RCC 7860 (cell line): ENCODE data around the gene SKIC8.
A peak's percentile ranks its signal among the peaks of the same experiment; 100 is the strongest.

ENCODE experiments used
- DNase-seq: peaks from one replicate; pipeline ENCODE4 v3.0.0-alpha.2; 2015; ENCODE audit warnings: low spot score
- FAIRE-seq: peaks from 2 replicates; lab custom pipeline; 2012; peaks lifted over from hg19 to GRCh38; lab: Jason Lieb, UNC

The SKIC8 gene

DNA sequence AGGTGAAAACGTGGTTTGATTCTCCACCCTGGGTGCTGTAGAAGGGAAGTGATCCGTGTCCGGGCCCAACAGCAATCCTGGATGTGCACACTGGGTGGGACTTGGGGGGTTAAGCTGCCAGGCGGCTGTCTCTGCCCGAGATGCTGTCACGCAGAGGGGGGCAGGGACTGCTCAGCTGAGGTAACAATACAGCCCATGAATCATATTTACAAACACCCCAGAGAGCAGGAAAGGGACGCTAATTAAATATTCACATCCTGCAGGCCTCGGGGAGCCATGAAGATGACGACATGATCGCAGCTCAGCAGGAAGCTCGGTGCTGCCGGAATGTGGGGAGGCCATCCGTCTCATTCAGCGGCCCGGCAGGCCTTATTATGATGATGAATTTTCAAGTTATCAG, 22.8 kb upstream of the SKIC8 start:
- DNase-seq, result no peak
- FAIRE-seq, result no peak

DNA sequence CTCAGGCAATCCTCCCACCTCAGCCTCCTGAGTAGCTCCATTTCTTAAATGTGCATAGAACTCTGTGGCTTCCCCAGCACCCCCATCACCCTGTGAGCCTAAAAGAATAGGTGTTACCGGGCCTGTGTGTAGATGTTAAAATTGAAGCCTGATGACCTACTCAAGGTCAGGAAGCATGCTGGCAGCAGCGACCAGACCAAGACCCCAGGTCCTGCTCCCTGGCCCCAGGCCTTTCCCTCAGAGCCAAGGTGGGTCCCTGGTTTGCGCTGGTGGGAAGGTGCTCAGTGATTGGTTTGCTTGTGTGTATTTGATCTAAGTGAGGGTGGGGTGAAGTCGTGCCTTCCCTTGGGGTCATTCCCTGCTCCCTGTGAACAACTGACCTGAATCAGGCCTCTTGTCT, 22.4 kb upstream of the SKIC8 start:
- FAIRE-seq (no peak), DNase-seq (no peak)

DNA sequence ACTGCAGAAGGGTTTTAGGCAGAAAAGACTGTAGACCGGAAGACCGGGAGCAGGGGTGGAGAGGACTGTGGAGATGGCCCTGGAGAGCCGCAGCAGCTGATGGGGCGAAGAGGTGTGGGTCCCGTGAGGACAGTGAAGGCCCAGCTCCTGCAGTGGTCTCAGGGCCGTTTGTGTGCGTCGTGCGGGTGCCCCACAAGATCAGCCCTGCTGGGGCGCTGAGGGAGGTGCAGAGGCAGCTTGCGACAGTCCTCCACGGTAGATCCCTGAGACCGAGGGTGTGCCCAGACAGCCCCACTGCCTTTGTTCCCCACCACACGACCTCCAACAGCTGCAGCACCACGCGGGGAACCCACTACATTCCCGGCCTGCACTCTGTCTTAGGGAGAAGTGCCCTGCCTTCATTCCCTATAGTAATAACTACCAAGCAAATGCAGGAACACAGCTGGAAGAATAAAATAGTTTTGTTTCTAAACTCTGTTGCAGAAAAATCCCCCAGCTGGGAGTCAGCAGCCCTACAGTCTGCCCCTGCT, 21.7 kb upstream of the SKIC8 start:
- FAIRE-seq (no peak), DNase-seq (no peak)

DNA sequence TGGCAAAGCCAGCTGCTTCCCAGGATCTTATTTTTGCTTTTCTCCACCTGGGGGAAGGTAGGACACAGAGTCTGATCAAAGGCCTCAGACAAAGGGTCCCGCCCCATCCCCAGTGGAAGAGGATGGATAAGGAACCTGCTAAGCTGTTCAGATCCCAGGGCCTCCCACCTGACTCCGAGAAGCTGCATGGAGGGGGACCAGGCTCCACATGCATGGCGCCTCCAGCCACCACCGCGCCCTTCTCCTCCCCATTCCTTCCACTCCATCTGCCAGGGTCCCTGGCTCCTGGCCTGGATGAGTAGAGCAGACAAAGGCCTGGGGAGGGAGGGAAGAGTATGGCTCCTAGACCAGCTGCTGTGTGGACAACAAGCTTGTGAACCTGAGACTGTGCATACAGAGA, 20.8 kb upstream of the SKIC8 start:
- DNase-seq, result no peak

DNA sequence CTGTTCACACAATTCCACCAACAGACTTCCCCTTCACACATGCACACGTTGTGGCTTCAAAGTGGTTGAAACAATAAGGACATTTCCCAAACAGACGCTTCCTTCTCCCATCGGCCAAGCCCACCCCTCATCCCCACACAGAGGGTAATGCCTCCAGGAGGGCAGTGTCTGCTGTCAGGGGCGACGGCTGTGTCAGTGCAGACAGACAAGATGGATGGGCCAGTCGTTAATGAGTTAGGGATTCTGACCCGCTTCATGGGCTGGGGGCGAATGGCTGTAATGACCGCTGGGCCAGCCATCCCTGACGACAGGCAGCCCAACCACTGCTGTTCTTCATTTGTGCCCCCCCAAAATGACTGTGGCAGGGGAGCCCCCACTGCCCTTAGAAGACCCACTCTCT, 20.2 kb upstream of the SKIC8 start:
- no peak for DNase-seq
- no peak for FAIRE-seq

More for the DNA sequence above, 20.8 kb upstream of the SKIC8 start:
- no peak for FAIRE-seq

DNA sequence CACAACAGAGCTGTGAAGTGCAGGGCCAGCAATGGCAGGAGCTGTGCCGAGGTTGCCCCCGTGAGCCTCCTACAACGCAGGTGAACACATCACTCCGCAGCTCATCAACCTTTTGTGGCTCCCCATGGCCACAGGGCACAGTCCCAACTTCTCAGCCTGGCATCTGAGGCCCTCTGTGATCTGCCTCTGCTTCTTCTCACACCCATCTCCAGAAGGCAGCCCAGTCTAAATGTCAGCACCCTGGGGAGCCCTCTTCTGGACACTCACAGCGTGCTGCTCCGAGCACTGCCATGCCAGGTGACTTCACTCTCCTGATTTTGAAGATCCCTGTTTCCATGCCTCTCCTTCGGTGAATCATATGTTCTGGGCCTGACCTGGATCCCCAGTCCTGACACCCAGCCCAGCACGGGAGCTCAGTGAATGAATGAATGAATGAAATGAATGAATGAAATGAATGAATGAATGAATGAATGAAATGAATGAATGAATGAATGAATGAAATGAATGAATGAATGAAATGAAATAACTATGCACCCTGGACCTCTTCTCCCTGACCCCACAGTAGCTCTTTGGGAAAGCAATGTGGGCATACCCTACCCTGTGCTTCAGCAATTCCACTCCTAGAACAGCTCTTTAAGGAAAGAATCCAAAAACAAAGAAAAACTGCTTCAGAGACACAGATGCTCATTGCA, 17.9 kb upstream of the SKIC8 start:
- DNase-seq (no peak), FAIRE-seq (no peak)

DNA sequence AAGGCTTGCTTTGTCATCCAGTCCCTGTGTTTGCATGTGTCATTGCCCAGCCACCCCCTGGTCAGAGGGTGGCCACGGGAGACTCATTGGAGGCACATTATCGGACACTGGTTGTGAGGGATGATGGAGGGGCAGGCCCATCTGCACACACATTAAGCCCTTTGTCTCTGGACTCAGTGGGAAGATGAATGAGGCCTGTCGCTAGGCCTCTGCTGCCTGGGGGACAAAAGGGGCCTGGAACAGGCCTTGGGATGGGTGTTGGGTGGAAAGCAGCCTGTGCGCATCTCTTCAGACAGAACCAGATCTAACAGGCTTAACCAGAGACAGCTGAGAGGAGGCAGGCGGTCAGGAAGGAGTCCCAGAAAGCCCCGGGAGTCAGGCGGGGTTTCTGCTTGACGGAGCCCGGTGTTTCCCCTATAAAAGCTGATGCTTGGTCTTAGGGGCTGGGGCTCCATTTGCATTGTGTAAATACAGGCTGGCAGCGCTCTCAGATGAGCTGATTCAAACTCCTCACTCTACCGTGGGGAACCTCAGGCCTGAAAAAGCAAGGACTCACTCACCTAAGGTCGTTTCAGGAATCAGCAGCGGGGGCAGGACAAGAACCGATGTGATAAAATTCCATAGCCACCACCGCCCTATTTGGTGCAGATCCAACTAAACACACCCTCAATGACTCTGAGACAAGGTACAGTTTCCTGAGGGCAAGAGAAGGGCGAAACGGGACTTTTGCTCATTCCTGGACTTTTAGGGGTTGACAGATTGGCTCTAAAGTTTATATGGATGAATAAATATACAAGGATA, 17.1 kb upstream of the SKIC8 start:
- FAIRE-seq (no peak), DNase-seq (no peak)

DNA sequence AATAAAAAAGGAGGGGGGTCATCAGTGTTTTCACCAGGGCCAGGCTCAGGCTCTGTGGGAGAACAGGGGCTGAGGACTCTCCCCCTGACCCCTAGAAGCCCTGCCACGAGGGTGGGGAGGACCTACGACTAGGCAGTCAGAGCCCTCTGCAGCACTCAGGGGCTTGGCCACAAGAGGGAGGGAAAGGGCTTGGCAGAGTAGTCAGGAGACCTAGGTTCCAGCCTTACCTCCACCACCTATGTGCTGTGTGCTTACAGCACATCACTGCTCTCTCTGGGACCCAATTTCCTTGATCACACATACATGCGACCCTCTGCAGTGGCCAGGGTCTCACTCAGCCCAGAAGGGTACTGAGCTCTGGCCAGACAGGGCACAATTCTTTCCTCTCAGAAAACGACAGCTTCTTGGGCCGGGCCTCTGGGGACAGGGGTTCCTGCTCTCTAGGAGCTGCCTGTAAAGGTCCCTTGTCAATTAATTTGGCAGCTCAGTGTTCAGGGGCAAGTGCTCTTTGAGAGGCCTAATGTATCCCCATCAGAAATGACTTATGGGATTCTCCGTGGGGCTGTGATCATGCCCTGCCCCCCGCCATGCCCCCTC, 16.4 kb upstream of the SKIC8 start:
- no peak for DNase-seq

DNA sequence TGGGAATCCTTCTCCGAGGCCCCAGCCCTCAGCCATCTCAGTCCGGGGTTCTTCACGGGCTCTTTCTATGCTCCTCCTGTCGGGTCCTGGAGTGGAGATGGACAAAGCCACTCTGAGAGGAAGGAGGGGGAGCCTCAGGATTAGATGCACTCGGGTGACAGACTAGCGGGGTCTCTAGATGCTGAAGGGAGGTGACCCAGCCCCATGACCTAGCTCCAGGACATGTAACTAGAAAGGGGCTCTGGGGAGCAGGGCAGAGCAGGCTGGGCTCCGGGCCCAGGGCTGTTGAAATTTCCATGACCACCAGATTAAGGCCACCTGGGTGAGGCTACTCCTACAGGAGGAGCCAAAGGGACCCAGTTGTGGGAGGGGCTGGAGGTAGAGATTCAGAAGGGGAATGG, 14.8 kb upstream of the SKIC8 start:
- DNase-seq (no peak), FAIRE-seq (no peak)

More for the DNA sequence above, 16.4 kb upstream of the SKIC8 start:
- FAIRE-seq, result no peak

DNA sequence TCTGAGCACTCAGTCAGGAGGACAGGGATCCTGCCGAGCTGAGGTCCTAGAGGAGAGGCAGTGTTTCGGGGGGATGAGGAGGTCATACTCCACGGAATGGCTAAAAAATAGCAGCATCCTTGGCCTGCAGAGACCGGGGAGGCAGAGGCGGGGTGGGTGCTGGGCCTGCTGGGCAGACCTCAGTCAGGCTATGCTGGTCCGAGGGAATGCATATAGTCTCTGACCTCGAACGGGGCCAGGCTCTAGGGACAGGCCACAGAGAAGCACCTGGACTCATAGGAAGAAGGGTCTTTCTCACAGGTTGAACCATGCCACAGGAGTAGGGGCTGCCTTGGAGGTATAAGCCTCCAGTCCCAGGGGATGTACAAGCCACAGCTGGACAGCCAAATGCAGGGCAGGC, 14.0 kb upstream of the SKIC8 start:
- no peak for FAIRE-seq
- DNase-seq, result no peak

DNA sequence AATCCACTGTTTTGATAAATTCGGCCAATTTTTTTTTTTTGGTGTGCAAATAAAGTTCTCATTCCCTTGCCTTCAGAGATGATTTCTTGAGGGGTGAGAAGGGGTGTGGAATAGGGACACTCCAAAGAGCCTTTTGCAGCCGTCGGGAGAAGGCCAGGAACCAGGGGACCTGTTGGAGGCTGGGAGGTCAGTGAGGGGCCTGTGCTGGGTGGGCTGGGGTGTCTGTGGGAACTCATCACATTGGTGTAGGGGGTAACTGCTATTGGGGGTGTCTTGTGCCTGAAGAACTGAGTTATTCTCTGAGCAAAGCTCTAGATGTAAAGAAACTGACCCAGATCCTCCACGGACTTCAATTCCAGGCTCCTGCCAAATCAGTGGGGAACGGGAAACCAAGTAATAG, 13.5 kb upstream of the SKIC8 start:
- no peak for DNase-seq
- no peak for FAIRE-seq

DNA sequence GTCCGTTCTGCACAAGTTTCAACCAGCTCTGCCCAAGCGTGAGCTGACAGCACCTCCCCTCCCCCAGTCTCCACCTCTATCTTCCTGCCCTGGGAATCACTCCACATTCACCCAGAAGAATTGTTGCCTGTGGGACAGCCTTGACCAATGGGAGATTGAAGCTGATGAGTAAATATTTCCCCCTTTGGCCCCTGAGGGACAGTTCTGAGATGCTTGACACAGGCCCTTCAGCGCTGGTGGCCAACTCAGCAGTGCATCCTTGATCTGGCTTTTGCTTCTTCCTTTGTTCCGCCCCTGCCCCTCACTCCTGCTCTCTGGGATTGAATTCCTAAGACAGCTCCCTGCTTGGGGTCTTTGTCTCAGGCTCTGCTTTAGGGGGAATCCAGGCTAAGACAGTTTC, 13.1 kb upstream of the SKIC8 start:
- FAIRE-seq (no peak), DNase-seq (no peak)

DNA sequence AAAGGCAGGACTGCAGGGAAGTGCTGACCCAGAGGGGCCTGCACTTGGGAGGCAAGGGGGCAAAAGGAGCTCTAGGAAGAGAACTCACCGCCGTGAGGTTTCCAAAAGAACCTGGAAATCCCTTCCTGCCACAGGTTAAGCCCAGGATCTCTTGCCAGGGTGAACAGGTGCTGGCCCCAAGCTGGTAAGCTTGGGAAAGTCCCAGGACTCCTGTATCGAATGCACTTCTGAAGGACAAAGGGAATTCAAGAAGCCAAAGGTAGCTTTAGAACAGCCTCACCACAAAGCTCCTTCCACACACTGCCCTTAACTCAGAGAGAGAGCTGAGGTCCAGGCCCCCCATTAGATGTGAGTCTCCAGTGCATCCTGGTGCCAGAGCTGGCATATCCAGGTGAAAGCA, 11.9 kb upstream of the SKIC8 start:
- FAIRE-seq (no peak), DNase-seq (no peak)

DNA sequence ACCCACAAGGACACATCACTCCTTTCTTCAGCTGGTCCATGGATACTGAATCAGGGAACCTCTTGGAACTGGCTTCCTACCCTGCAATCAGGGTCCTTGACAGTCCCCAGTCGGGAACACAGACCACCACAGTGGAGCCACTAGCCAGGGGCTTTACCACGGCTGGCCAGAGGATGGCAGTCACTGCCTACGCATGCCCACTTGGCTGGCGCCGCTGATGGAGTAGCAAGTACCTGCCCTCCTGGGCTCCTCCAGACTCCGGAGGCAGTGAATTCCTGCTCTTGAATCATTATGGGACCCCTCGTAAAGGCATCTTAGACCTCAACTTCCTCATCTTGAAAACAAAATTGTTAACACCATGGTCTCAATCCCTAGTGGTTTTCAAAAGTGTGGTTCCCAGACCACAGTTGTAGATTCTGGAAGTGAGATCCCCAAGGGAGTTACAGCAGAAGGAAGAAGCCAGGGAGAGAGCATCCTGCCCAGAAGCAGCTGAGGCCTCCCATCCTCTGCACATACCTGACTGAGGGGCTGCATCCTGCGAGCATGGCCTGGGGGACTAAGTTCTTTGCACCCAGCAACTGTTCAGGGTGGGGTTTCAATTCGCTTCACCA, 9.1 kb upstream of the SKIC8 start:
- no peak for FAIRE-seq

DNA sequence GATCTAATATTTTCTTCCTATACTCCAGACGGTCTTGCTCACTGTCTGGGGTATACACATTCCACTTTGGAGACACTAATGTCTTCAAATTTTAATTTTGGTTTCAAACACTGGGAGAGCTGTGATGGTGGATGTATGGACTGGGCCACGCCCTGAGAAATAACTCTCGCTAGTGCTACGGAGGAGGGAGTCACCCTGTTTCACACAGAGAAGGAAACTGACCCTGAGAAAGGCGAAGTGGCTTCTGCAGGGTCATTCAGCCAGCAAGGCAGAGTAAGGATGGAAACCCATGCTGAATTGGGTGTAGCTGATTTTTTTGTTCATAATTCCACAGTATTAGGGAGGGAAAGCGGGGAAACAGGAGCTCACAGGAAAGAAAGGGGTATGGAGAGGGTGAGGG, 8.6 kb upstream of the SKIC8 start:
- DNase-seq (no peak), FAIRE-seq (no peak)

More for the DNA sequence above, 9.1 kb upstream of the SKIC8 start:
- peak; percentile 27 for DNase-seq

DNA sequence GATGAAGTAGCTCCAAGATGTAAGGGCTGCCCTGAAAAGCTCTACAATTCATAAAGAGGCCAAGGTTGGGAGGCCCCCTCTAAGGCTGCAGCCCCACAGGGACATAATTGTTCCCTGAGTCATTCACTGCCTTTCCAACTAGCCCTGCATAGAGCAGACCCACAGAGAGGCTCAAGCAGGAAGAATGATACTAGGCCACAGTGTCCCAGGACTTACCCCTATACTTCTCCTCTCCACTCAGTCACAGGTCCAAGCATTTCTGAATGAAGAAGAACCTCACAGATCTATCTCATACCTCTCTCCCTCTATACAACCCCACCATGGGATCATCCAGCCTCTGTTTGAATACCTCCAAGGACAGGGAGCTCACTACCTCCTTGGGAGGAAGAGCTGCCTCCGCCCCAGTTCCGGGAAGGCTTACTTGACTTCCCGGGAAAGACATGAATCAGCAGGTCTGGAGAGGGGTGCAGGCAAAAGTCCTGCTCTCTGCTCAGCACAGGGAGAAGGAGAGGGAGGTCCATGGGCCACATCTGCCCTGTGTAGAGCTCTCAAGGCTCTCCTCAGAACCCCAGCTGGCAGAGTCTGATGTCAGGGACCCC, 6.9 kb upstream of the SKIC8 start:
- peak; percentile 78 for DNase-seq
- no peak for FAIRE-seq

DNA sequence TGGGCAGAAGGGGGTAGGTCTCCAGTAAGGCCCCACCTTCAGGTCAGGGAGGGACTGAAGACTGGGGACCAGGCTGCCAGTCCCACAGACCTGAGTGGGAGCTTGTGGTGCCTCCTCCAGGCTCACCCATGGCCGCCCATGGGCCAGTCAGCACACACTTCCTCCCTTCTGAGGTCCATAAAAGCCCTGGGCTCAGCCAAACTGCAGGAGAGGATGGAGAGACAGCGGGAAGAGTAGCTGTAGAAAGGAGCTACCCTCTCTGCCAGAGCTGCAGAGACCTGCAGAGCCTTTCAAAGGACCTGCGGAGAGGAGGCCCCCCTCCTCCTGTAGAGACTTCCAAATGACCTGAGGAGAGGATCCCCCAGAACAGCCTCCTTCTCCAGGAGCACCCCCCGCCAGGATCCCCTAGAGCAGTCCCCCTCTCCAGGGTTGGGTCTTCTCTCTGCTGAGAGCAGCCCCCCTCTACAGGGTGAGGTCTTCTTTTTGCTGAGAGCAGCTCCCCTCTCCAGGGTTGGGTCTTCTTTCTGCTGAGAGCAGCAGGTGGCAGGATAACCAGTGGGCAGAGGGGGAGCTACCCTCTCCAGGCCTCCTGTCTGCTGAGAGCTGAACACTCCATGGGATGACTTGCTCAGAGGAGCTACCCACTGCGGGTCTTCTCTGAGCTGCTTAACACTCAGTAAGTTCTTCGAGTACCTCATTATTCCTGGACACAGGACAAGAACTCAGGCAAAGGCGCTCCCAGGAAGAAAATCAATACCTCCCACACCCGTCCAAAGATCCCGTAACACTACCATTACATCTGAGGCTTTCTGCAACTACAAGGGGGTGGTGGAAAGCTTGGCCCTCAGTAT, 5.0 kb upstream of the SKIC8 start:
- no peak for DNase-seq
- no peak for FAIRE-seq

DNA sequence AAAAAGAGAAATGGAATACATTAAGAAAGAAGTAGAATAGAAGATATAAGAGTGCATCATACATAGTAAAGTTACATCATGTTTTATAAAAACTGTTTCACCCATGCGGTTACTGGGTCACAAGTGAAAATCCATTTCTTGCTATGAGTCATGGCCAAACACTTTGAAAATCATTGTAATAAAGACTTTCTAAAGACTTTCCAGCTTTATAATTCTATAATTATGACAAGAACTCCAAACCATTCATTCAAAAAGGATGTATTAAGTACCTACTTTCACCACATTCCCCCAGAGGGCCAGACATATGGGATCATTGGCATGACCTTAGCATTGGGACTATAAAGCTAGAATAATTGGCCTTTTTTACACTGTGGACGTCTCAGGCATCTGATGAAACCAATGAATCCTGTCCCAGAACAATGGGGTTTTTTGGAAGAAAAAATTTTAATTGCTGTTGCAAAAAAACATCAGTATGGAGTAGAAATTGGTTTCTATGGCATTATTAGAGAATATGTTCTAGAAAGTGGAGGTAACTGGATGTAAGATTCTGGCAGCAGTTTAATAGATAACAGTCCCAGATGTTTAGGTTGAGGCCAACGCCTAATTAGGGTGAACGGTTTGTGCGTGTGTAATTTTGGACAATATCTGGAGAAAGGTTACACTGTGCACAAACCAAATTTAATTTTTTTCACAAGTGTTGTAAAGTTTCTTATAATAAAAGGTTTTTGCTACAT, 3.3 kb upstream of the SKIC8 start:
- peak; percentile 75 for DNase-seq
- peak; percentile 59 for FAIRE-seq

DNA sequence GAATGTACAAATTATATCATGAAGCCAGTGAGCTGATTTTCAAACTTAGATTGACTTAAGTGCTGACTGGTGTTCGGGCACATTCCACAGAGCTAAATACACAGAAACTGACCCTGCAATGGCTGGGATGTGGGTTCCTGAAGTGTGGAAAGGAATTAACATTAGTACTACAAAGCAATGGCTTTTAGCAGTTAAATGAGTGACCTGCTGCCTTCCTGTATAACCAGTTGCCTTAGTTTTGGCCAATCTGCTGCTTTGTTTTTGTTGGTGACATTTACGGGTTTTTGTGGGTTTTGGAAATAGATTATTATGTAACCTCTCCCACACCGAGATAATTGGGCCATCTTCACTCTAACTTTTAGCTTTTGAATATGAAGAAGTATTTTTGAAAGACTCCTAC, 2.4 kb upstream of the SKIC8 start:
- FAIRE-seq (no peak), DNase-seq (peak; percentile 21)
